A549 (cell line): Measurements from ENCODE around the gene SCGB1A1. TPM values are rescaled to one million over a fixed set of nuclear protein-coding genes. Genes with fewer than 3 reads are reported as not detected.

Experiments used
- ATAC-seq, 2 experiments: fragments of 200-7000 bp in 1 of 2; fragments of >200 bp in 1 of 2; cut with Nextera tagmentation in 1 of 2; cut with Tn5 transposase in 1 of 2; 3 replicates each; pipeline versions ENCODE4 v1.8.0 to v1.9.1; 2018 to 2020; ENCODE audit warnings: mild to moderate bottlenecking in 1 of 2, moderate library complexity in 1 of 2
- CTCF ChIA-PET: fragments of 300-600 bp; sonication (Branson Sonifier 250); formaldehyde crosslinking; extraction: SDS; loops from one replicate; lab custom pipeline; 2021; ENCODE audit warnings: antibody characterized with exemption, inconsistent platforms; lab: Yijun Ruan, JAX
- POLR2A ChIA-PET: fragments of 350-600 bp; formaldehyde crosslinking; extraction: SDS; loops from one replicate; lab custom pipeline; 2021; ENCODE audit warnings: antibody characterized with exemption, inconsistent platforms; lab: Yijun Ruan, JAX
- DNase-seq, 2 experiments: peaks; one replicate each; pipeline versions ENCODE4 v3.0.0 to v3.0.0-alpha.2; 2011 to 2016; ENCODE audit warnings: low read depth in 1 of 2, low spot score in 1 of 2
- FAIRE-seq: peaks from 2 replicates; lab custom pipeline; 2011; peaks lifted over from hg19 to GRCh38; lab: Jason Lieb, UNC
- H3K27ac ChIP-seq, 2 experiments: fragments of >200 bp; sonication (Bioruptor Twin); formaldehyde crosslinking; 3 replicates each; pipeline ENCODE4 v1.5.1; 2016 to 2017
- H3K4me1 ChIP-seq: fragments of >200 bp; sonication (Bioruptor Twin); formaldehyde crosslinking; 3 replicates; pipeline ENCODE4 v1.6.1; 2016
- H3K4me2 ChIP-seq: fragments of >200 bp; sonication (Bioruptor Twin); formaldehyde crosslinking; 3 replicates; pipeline ENCODE4 v1.6.1; 2016
- H3K4me3 ChIP-seq: fragments of >200 bp; sonication (Bioruptor Twin); formaldehyde crosslinking; 3 replicates; pipeline ENCODE4 v1.5.1; 2016
- H3K9me3 ChIP-seq: fragments of >200 bp; sonication (Bioruptor Twin); formaldehyde crosslinking; 3 replicates; pipeline ENCODE4 v1.6.1; 2016
- BCL3 ChIP-seq: fragments of >200 bp; sonication (Bioruptor Twin); formaldehyde crosslinking; IDR thresholded peaks from 3 replicates; pipeline ENCODE4 v1.6.1; 2016
- BHLHE40 ChIP-seq: IDR thresholded peaks from 2 replicates; pipeline ENCODE4 v1.6.1; 2012; ENCODE audit warnings: low read depth, low read length, inconsistent platforms
- CEBPB ChIP-seq, 2 experiments: fragments of >200 bp in 1 of 2; sonication (Bioruptor Twin) in 1 of 2; formaldehyde crosslinking in 1 of 2; IDR thresholded peaks; 2 replicates each; pipeline ENCODE4 v1.6.1; 2012 to 2016
- CTCF ChIP-seq: fragments of >200 bp; sonication (Bioruptor Twin); formaldehyde crosslinking; IDR thresholded peaks from 3 replicates; pipeline ENCODE4 v1.5.1; 2016
- EHF ChIP-seq: fragments of 250-450 bp; sonication (Bioruptor Pico); IDR thresholded peaks from 2 replicates; pipeline ENCODE4 v1.5.0; 2020; ENCODE audit warnings: mild to moderate bottlenecking
- ELK1 ChIP-seq: fragments of 150-350 bp; IDR thresholded peaks from 2 replicates; pipeline ENCODE4 v1.6.1; 2014; ENCODE audit warnings: low read depth, mild to moderate bottlenecking, low read length
- FOSB ChIP-seq: fragments of 250-450 bp; sonication (Bioruptor Pico); IDR thresholded peaks from 2 replicates; pipeline ENCODE4 v1.5.0; 2020; ENCODE audit warnings: mild to moderate bottlenecking, moderate library complexity
- FOSL2 ChIP-seq, 2 experiments: fragments of 450-650 bp in 1 of 2; fragments of >200 bp in 1 of 2; sonication (Bioruptor Twin) in 1 of 2; formaldehyde crosslinking; IDR thresholded peaks; 2 replicates each; pipeline versions ENCODE4 v1.5.0 to v1.6.1; 2016 to 2020; ENCODE audit warnings: mild to moderate bottlenecking in 1 of 2, moderate library complexity in 1 of 2
- HDAC2 ChIP-seq: fragments of 200-600 bp; sonication (generic); IDR thresholded peaks from 2 replicates; pipeline ENCODE4 v1.6.1; 2016
- HES2 ChIP-seq: fragments of >200 bp; sonication (Bioruptor Twin); formaldehyde crosslinking; IDR thresholded peaks from 2 replicates; pipeline ENCODE4 v1.6.1; 2016
- HEYL ChIP-seq: fragments of 250-450 bp; sonication (Bioruptor Pico); IDR thresholded peaks from 2 replicates; pipeline ENCODE4 v1.8.0; 2021; ENCODE audit warnings: mild to moderate bottlenecking, moderate library complexity
- HOXB5 ChIP-seq: fragments of 250-450 bp; sonication (Bioruptor Pico); IDR thresholded peaks from 2 replicates; pipeline ENCODE4 v1.5.0; 2020; ENCODE audit warnings: mild to moderate bottlenecking, moderate library complexity
- JUNB ChIP-seq: fragments of >200 bp; sonication (Bioruptor Twin); formaldehyde crosslinking; IDR thresholded peaks from 2 replicates; pipeline ENCODE4 v1.6.1; 2016
- KDM1A ChIP-seq: fragments of 200-600 bp; sonication (generic); IDR thresholded peaks from 2 replicates; pipeline ENCODE4 v1.6.1; 2016; ENCODE audit warnings: low read depth, mild to moderate bottlenecking
- MYC ChIP-seq: IDR thresholded peaks from 2 replicates; pipeline ENCODE4 v1.6.1; 2012; ENCODE audit warnings: mild to moderate bottlenecking, inconsistent platforms, low read length, improper control_type of control experiment, borderline replicate concordance
- POLR2A ChIP-seq: IDR thresholded peaks from 2 replicates; pipeline ENCODE4 v1.6.1; 2012; ENCODE audit warnings: mild to moderate bottlenecking, low read length
- RAD21 ChIP-seq, 2 experiments: fragments of >200 bp in 1 of 2; sonication (Bioruptor Twin) in 1 of 2; formaldehyde crosslinking in 1 of 2; IDR thresholded peaks in 1 of 2; conservative IDR thresholded peaks in 1 of 2; 2 replicates in 1 of 2; 3 replicates in 1 of 2; pipeline ENCODE4 v1.6.1; 2012 to 2018; ENCODE audit warnings: inconsistent platforms in 1 of 2
- SMC3 ChIP-seq: fragments of >200 bp; sonication (Bioruptor Twin); formaldehyde crosslinking; IDR thresholded peaks from 3 replicates; pipeline ENCODE4 v1.6.1; 2018; ENCODE audit warnings: inconsistent platforms
- USF2 ChIP-seq: fragments of 450-650 bp; IDR thresholded peaks from 2 replicates; pipeline ENCODE4 v1.6.1; 2014; ENCODE audit warnings: antibody characterized with exemption
- ZFP36 ChIP-seq: fragments of 450-650 bp; IDR thresholded peaks from 2 replicates; pipeline ENCODE4 v1.6.1; 2014; ENCODE audit warnings: borderline replicate concordance; ENCODE audit not compliant: partially characterized antibody
- ZNF302 ChIP-seq: fragments of 250-450 bp; sonication (Bioruptor Pico); IDR thresholded peaks from 2 replicates; pipeline ENCODE4 v1.9.0; 2021; ENCODE audit warnings: inconsistent platforms, mild to moderate bottlenecking, moderate library complexity
- ZSCAN20 ChIP-seq: fragments of 250-450 bp; sonication (Bioruptor Pico); IDR thresholded peaks from 2 replicates; pipeline ENCODE4 v1.8.0; 2022; ENCODE audit warnings: mild to moderate bottlenecking, moderate library complexity
- WGBS: methylation state at CpG from one replicate; pipeline ENCODE4 v1.1.6; 2017; ENCODE audit errors: missing lambda C conversion rate; 5-methylcytosine and 5-hydroxymethylcytosine counted together
- polyA plus RNA-seq, 4 experiments: library from polyadenylated mRNA; depleted of rRNA in 3 of 4; stranded (reverse); fragments of >200 nt; fragmentation: RNase III in 1 of 4; extraction: RNeasy Plus Mini Kit Qiagen cat#74134 plus additional on column Dnase treatment in 1 of 4; gene quantifications; 2 replicates in 3 of 4; 3 replicates in 1 of 4; pipeline ENCODE4 v1.2.3, GENCODE V29; 2011 to 2017

The SCGB1A1 gene
- polyA plus RNA-seq, 2 of the 4 experiments (the other 2 are of a cell fraction): 0.47 TPM; not detected in 1

GRCh38 chr11:62393735-62394134, 25.1 kb upstream of the SCGB1A1 start:
- DNase-seq (no peak), ATAC-seq (no peak), FAIRE-seq (no peak)
- Histone ChIP-seq H3K4me3 (no peak overlapping the region), H3K27ac (peak overlapping the region in 1 of 2 experiments; percentile 8; a peak in 1 of 6 replicates), H3K4me1 (peaks cover 28% of the 10 kb centered on the region), H3K9me3 (no peaks in the 10 kb centered on the region), H3K4me2 (peak overlapping the region; percentile 38; the same call in 1 of the 3 replicates)
- ChIA-PET CTCF (interaction anchor here (0.7 to 8.3 kb wide), 23 partner anchors 10 to 403 kb away, joined by 3 to 201 read pairs (median 14); partner anchors contain the start of genes AHNAK, ASRGL1, C11orf98 and CSKMT), POLR2A (no interaction called here)
- TF ChIP-seq HEYL (CRISPR knock-in tag) (no peak), HDAC2 (no peak), MYC (no peak), BHLHE40 (no peak)
- WGBS: 40% methylated on average over 5 of the region's 5 CpGs

- FAIRE-seq: peak; percentile 84
- Histone ChIP-seq H3K27ac (peak overlapping the region; percentile 65 to 76), H3K9me3 (no peaks in the 10 kb centered on the region), H3K4me2 (peak overlapping the region; percentile 66), H3K4me1 (peaks cover 37% of the 10 kb centered on the region), H3K4me3 (peak overlapping the region; percentile 8; the same call in 1 of the 3 replicates)
- ChIA-PET POLR2A (interaction anchor here (0.6 to 1.8 kb wide), 8 partner anchors 148 to 332 kb away, joined by 3 to 12 read pairs (median 5); partner anchors contain the start of genes AHNAK, C11orf98, CSKMT and HNRNPUL2), CTCF (interaction anchor here (0.6 to 8.3 kb wide), 73 partner anchors 8 to 598 kb away, joined by 3 to 201 read pairs (median 5); partner anchors contain the start of genes AHNAK, ASRGL1, EEF1G and INTS5)
- TF ChIP-seq CEBPB (IDR thresholded peaks at IDR 0.05) (peak in 1 of 2 experiments; percentile 47; a peak in 1 of 4 replicates), KDM1A (no peak), SMC3 (peak; percentile 79), CTCF (peak; percentile 91), RAD21 (conservative IDR thresholded peaks at IDR 0.05 in 1 of 2, IDR thresholded peaks at IDR 0.05 in 1 of 2) (peak; percentile 93)
- 11% methylated on average over 14 of the region's 14 CpGs for WGBS
- peak; percentile 83 to 93 for DNase-seq
- ATAC-seq: peak; percentile 82 to 84
Measured at GRCh38 chr11:62394825-62395538, 23.9 kb upstream of the SCGB1A1 start.

- Histone ChIP-seq H3K4me1 (peaks cover 40% of the 10 kb centered on the region), H3K27ac (peak overlapping the region in 1 of 2 experiments; percentile 34; a peak in 2 of 6 replicates), H3K9me3 (no peaks in the 10 kb centered on the region), H3K4me2 (no peak overlapping the region), H3K4me3 (no peak overlapping the region)
- ChIA-PET CTCF (interaction anchor here (0.8 to 8.3 kb wide), 35 partner anchors 7 to 298 kb away, joined by 3 to 201 read pairs (median 9); partner anchors contain the start of genes AHNAK, ASRGL1, EEF1G and TUT1), POLR2A (interaction anchor here (1.0 to 1.8 kb wide), 2 partner anchors 178 to 196 kb away, joined by 3 to 12 read pairs; partner anchors contain the start of genes EEF1G and TUT1)
- no peak for ATAC-seq
- DNase-seq: no peak
- WGBS: 86% methylated on average over 10 of the region's 10 CpGs
- no peak for FAIRE-seq
- TF ChIP-seq EHF (CRISPR knock-in tag): no peak
- TF ChIP-seq ELK1: no peak
- TF ChIP-seq ZNF302 (CRISPR knock-in tag): no peak
- no peak for TF ChIP-seq ZFP36
- TF ChIP-seq POLR2A: no peak
- TF ChIP-seq RAD21 (conservative IDR thresholded peaks at IDR 0.05 in 1 of 2, IDR thresholded peaks at IDR 0.05 in 1 of 2): no peak
- no peak for TF ChIP-seq BHLHE40
- TF ChIP-seq ZSCAN20 (CRISPR knock-in tag): no peak
- no peak for TF ChIP-seq HES2
- TF ChIP-seq FOSB (CRISPR knock-in tag): no peak
- no peak for TF ChIP-seq CEBPB (IDR thresholded peaks at IDR 0.05)
- no peak for TF ChIP-seq JUNB
- no peak for TF ChIP-seq USF2
- TF ChIP-seq BCL3: no peak
- TF ChIP-seq SMC3: no peak
- TF ChIP-seq HOXB5: no peak
- TF ChIP-seq FOSL2 (IDR thresholded peaks at IDR 0.05): no peak
- no peak for TF ChIP-seq FOSL2 (CRISPR knock-in tag; IDR thresholded peaks at IDR 0.05)
Measured at GRCh38 chr11:62395885-62396551, 22.8 kb upstream of the SCGB1A1 start.
